Fibroblast of skin of right quadriceps (primary cell): ENCODE measurements around the gene MAP1LC3B2.
"Not testable (repeated sequence)": the region's sequence is repeated elsewhere in the genome, so short reads cannot be mapped to it uniquely, and the experiment has no call there.

Experiments used
- DNase-seq: peaks from one replicate; pipeline ENCODE4 v3.0.0-alpha.2; 2013

MAP1LC3B2 gene

DNA sequence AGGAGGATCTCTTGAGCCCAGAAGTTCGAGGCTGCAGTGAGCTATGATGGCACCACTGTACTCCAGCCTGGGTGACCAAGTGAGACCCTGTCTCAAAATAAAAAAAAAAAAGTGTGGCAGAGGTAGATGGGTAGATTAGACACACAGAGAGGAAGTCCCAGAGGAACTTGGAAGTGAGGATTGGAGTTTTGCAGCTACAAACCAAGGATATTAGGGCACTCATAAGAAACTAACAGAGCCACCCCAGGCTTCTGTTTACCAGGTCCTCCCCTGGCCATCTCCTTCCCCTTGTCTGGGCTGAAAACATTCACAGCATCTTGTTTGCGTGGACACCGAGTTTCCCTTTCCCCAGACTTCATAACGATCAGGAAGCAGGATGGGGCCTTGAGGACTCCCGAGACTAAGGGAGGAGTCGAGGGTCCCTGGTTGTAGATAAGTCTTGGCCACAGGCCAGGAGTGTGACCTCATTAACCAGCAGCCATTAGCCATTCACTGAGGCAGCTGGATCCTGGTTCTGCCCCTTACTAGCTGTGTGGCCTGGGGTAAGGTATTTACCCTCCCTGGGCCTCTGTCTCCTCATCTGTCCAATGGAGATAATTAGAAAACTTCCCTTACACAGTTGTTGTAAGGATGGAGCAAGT lies 2.1 kb downstream of the MAP1LC3B2 start:
- no peak for DNase-seq

DNA sequence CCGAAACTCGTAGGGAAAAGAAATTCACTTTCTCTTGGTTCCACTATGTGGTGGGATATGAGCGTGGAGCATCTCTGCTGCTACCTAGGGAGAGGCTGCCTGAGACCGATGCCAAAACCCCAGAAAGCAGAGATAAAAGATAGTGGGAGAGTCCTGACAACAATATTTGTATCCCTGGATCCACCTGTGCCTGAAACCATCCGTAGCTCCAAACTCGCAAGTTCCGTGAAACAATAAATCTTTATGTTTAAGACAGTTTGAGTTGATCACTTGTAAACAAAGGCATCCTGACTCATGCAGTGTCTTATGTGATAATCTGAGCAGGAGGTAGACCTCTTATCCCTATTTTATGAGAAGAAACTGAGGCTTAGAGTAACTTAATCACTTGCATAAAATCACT lies 2.9 kb downstream of the MAP1LC3B2 start:
- no peak for DNase-seq

DNA sequence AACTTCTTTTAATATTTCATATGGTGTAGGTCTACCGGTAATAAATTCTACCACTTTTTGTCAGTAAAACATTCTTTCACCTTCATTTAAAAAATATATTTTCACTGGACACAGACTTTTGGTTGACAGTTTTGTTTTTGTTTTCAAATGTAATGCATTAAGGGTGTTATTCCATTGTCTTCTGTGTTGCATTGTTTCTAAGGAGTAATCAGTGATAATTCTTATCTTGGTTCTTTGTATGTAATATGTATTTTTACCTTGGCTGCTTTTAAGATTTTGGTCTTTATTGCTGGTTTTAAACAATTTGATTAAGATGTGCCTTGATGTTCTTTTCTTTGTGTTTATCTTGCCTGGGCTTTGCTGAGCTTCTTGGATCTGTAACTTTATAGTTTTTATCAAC lies 4.1 kb downstream of the MAP1LC3B2 start:
- DNase-seq, result no peak

DNA sequence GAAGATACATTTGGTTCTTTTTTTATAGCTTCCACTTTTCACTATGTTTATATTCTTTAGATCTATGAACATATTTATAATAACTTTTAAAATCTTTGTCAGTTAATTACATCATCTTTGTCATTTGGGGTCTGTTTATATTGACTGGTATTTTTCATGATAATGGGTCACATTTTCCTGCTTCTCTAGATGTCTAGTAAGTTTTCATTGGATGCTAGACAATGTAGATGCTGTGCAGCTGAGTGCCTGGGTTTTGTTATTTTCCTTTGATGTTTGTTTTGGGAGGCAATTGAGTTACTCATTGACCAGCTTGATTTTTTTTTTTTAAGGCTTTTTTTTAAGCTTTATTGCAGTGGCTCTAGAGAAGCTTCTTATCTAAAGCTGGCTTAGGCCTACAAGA lies 4.9 kb downstream of the MAP1LC3B2 start:
- DNase-seq, result no peak

DNA sequence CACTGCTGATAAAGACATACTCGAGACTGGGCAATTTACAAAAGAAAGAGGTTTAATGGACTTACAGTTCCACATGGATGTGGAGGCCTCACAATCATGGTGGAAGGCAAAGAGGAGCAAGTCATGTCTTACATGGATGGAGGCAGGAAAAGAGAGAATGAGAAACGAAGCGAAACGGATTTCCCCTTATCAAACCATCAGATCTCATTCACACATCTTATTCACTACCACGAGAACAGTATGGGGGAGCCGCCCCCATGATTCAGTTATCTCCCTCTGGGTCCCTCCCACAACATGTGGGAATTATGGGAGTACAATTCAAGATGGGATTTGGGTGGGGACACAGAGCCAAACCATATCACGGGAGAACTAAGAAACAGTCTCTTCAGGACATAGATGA lies 6.0 kb downstream of the MAP1LC3B2 start:
- DNase-seq, result not testable (repeated sequence)

DNA sequence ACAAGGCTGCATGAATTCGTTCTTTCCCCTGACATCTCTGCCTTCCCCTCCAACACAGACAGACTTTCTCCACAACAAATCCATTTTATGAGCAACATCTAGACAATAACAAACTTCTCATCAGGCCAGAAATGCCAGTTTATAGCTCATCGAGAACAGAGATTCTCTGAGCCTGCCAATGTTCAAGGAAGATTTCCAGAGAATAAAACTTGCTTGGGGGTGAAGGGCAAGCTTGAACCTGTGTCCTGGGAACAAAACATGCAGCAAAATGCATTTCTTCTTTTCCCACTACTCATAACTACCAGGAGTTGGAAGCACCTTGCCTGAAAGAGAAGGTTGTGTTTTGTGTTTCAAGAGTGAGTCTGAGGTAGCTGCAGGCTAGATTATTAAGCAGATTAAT lies 6.8 kb downstream of the MAP1LC3B2 start:
- no peak for DNase-seq

DNA sequence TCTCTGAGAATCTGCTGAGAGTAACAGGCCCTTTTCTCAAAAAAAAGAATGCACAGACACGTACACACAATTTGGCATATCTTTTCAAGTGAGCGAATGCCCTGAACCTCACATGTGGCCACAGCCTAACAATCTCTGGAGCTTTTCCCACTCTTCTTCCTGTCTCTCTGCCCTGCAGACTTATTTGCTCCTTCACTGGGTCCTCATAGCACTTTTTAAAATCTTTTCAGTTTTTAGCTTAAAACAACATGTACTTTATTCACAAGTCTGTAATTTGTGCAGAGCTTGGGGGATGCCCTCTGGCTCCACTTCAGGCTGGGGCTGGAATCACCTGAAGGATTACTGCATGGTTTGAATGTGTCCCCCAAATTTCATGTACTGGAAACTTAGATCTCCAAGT lies 9.0 kb downstream of the MAP1LC3B2 start:
- DNase-seq, result no peak

DNA sequence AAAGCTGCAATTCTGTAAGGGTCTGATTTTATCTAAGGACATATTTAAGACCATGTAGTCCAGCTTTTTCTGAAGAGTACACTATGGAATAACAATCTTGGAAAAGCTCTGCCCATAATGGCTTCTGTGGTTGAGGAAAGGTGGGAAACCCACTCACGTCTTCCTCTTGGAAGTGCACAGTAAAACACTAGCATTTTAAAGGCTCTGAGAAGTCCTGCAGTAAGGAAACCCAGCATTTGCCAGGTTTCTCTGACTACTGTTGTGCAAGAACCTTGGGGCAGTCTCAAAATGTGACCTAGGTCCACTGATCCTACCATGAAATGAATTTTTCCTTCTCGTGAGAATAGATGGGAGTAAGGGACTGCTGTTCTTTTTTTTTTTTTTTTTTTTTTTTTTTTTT lies 11.9 kb downstream of the MAP1LC3B2 start:
- no peak for DNase-seq

DNA sequence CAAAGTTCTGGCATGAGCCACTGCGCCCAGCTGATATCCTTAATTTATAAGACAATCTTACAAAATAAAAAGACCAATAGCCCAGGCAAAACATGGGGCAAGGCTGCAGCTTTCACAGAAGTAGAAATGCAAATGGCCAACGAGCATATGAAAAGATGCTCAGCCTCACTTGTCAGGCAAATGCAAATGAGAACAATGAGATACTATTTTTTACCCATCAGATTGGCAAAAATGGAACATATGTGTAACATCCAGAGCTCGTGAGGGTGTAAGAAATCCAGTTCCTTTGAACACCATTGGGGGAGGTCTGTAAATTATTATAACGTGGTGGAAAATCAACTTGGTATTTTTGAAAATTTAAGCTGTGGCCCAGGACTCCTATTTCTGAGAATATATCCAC lies 14.6 kb downstream of the MAP1LC3B2 start:
- DNase-seq, result no peak

DNA sequence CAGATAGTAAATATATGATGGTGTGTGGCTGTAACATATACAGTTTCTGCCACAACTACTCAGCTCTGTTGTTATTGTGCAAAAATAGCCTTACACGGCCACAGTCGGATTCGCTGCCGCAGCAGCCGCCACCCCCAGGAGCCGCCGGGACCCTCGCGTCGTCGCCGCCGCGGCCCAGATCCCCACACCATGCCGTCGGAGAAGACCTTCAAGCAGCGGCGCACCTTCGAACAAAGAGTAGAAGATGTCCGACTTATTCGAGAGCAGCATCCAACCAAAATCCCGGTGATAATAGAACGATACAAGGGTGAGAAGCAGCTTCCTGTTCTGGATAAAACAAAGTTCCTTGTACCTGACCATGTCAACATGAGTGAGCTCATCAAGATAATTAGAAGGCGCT lies 16.6 kb downstream of the MAP1LC3B2 start:
- not testable (repeated sequence) for DNase-seq

DNA sequence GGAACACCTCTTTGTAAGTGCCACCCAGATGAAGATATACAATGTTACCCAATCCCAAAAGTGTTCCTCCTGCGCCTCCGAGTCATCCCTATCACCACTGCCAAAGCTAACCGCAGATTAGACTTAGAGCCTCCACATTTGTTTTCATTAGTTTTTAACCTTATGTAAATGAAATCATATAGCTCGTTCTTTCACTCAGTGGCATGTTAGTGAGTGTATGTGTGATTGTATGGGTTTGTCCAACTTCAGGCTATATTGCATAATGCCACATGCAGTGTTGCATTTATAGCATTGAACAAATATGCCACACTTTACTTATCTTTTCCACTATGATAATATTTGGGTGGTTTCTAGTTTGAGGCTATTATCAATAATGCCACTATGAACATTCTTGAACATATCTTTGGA lies 18.0 kb downstream of the MAP1LC3B2 start:
- DNase-seq, result no peak

DNA sequence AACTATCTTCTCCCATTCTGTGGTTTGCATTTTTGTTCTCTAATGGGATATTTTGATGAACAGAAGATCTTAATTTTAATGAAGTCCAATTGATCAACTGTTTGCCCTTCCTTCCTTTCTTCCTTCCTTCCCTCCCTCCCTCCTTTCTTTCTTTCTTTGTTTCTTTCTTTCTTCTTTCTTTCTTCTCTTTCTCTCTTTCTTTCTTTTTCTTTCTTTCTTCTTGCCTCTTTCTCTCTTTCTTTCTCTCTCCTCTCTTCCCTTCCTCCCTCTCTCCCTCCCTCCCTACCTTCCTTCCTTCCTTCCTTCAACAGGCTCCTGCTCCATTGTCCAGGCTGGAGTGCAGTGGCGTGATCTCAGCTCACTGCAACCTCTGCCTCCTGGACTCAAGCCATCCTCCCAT lies 18.9 kb downstream of the MAP1LC3B2 start:
- no peak for DNase-seq

DNA sequence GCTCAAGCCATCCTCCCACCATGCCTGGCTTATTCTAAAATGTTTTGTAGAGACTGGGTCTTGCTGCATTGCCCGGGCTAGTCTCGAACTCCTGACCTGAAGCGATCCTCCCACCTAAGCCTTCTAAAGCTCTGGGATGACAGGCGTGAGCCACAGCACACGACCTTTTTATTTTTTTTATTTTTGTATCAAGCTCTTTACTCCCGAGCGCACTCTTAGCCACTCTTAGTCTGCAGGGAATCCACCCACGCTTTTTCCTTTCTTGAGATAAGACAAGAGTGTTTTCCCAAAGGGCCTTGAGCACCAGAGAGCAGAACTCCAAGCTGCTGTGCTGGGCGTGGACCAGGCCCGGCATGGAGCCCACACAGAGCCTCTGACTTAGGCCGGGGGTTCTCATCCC lies 23.4 kb downstream of the MAP1LC3B2 start:
- no peak for DNase-seq

DNA sequence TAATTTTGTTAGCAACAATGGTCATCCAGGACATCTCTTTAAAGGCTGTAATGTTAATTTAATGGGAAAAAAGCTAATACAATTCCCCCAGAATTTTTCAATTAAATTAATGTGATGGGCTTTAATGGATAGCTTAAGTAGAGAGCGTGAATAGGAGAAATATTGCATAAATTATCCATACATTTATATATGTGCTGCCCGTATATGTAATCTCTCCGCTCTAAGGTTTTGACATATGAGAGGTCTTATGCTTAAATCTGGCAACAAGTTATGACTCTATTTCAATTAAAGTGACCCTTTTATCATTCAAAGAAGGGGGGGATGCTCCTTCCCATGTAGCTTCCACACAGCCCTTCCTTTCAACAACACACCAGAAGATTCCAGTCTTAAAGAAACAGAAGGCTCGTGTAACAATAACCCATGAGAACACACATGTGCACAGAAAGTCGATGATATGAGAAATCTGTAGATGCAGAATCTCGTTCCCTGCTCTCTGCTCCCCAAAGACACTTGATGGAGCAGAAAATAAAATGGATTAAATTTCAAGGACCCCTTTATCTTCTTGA lies 24.0 kb downstream of the MAP1LC3B2 start:
- no peak for DNase-seq

DNA sequence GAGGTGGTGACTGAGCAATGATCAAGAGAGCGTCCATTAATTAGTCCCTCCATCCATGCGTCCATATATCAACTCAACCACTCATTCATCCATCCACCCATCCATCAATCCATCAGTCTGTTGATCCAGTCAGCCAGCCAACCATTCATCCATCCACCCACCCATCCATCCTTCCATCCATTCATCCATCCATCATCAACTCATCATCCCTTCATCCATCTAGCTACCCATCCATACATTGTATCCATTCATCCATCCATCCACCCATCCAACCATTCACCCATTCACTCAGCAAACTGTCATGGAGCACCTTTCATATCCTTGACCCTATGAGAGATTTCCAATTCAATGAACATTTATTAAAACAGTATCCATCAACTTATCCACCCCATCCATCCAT lies 28.1 kb downstream of the MAP1LC3B2 start:
- no peak for DNase-seq

DNA sequence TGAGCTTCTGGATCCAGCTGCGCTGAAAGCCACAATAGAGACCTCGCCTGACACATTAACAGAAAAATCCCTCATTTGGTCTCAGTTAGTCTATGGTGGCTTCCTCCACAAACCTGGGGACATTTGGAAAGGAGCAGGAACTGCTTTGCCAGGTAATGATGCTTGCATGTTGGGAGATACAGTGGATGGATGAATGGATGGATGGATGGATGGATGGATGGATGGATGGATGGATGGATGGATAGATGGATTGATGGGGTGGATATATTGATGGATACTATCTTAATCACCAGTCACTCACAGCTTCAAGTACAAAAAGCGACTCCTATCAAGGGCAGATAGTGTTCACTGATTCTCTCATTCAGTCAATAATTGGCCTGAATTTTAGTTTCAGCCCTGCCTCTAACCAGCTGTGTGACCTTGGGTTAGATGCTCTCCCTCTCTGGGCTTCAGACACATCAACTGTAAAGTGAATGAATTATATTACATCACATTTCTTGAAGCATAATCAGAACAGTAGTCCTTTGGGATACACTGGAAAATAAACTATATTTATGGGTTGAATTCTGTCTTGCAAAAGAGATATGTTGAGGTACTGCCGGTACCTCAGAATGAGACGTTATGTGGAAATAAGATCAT lies 29.3 kb downstream of the MAP1LC3B2 start:
- no peak for DNase-seq

DNA sequence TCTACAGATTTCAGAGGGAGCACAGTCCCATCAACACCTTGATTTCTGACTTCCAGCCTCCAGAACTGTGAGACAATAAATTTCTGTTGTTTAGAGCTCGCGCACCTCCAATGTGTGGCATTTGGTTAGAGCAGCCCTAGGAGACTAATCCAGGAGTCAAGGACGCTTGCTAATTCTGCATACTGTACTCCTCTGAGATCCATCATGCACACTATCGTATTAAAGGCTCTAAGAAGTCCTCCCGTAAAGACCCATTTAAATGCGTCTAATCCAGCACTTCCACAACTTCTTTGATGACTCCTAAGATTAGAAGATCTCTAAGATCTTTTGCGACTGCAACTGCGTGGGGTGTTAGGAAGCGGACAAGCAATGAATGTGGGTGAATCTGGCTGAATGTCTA lies 30.4 kb downstream of the MAP1LC3B2 start:
- no peak for DNase-seq

DNA sequence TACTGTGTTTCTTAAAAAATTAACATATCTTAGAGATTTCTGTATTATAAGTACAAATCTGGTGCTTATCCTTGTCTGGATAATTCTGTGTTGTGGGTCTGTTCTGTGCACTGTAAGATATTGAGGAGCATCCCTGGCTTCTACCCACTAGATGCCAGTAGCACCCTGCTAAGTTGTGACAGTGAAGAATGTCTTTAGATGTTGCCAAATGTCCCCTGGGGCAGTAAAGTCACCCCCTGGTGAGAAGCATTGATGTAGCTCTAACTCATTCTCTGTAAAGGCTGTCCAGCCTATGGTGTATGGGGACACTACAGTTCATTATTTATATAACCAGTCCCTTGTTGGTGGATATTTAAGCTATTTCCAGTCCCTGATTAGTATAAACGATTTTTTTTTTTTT lies 31.4 kb downstream of the MAP1LC3B2 start:
- DNase-seq, result no peak

DNA sequence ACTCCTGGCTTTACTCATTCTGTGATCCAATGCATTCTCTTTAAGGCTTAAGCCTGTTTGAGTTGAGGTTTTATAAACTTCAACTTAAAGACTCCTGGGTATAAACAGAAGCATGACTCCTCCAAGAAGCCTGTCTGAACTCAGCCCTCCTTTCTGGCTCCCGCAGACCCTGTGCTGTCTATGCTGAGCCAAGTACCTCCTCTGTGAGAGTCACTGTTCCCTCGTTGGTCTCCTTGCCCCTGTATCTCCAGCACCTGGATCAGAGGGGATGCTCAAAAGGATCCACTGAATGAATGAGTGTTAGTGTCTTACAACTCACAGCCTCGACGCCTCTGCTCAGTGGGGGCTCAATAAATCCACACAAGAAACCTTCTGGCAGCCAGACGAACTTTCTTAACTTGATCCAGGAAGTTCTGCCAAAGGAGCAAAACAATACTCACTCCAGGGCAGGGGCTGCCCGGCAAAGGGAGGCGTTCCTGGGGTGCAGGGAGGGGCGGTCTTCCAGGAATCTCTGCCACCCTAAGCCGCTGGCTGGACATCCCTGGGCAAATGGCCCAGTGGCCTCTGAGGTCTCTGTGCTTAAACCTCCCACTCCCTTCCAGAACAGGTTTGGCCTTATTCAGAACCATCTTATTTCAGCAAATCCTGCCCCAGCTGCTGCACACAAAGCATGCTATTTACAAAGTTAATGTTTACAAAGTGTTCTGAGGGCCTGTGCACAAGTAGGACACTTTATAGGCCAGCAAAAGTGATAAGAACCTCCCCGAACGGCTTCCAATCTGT lies 32.9 kb downstream of the MAP1LC3B2 start:
- DNase-seq, result peak; percentile 32

DNA sequence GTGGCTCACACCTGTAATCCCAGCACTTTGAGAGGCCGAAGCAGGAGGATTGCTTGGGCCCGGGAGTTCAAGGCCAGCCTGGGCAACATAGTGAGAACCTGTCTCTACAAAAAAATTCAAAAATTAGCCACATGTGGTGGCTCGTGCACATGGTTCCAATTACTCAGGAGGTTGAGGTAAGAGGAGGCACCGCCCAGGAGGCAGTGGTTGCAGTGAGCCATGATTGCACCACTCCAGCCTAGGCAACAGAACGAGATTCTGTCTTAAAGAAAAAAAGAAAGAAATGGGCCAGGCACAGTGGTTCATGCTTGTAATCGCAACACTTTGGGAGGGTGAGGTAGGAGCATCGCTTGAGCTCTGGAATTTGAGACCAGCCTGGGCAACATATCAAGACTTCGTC lies 33.5 kb downstream of the MAP1LC3B2 start:
- peak; percentile 55 for DNase-seq

DNA sequence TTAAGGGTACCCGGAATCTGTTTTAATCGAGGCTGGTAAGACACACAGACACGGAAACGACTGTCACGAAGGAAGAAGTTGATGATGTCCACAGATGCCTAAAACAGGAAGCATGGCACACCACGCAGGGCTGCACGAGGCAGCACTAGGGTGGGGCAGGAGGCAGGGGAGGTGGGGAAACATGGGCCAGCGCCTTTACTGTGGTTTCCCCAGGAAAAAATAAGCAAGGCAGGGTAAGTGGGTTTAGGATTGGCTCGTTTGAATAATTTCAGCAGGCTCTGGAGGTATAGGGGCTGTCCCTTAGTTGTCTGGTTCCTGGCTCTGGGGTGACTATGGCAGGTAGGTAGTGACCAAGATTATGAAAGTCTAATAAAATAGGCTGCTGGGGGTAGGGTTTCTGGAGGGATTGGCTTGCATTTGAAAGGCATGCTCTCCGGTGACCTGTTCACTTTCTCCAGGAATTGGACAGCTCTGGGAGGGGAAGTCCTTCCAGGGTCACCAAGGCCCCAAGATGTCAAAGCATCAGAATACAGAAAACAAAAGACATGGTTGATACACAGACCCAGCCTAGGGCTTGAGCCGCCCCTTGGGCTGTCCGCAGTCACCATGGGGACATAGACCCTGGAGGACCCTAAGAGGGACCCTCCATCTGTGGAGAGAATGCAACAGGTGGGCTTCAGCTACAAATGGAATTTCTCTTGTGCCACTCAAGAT lies 35.3 kb downstream of the MAP1LC3B2 start:
- DNase-seq, result no peak

DNA sequence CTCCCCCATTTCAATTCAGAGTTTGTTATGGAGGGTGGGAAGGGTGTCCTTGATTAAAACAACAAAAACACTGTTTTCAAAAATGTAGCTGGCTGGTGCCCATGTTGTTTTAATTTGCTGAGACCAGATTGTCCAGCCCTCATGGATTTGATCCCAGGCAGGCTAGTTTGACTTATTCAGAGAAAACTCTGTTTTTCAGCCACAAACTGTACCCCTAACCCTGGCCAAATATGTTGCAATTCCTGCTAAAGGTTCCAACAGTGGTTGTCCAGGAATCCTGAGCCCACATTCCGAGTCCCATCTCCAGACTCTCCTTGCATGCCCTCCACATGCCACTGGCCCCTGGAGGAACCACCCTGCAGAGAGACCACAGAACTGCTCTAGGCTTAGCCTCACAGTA lies 36.0 kb downstream of the MAP1LC3B2 start:
- DNase-seq, result no peak

DNA sequence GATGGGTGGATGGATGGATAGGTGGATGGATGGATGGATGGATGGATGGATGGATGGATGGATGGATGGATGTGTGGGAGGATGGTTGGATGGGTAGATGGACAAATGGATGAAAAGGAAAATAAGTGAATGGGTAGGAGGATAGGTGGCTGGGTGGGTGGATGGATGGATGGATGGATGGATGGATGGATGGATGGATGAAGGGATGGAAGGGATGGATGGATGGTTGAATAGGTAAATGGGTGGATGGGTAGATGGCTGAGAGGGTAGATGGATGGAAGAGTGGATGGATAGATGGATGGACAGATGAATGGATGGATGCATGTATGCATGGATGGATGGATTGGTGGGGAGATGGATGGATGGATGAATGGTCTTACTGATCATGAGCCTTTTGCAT lies 36.5 kb downstream of the MAP1LC3B2 start:
- no peak for DNase-seq
